ENCODE measurements around the gene PTBP3. TPM values are rescaled to one million over a fixed set of nuclear protein-coding genes. Genes with fewer than 3 reads are reported as not detected.

PTBP3 gene
- total RNA-seq, 1 donor from 2014 or later, result 21.3 TPM

DNA sequence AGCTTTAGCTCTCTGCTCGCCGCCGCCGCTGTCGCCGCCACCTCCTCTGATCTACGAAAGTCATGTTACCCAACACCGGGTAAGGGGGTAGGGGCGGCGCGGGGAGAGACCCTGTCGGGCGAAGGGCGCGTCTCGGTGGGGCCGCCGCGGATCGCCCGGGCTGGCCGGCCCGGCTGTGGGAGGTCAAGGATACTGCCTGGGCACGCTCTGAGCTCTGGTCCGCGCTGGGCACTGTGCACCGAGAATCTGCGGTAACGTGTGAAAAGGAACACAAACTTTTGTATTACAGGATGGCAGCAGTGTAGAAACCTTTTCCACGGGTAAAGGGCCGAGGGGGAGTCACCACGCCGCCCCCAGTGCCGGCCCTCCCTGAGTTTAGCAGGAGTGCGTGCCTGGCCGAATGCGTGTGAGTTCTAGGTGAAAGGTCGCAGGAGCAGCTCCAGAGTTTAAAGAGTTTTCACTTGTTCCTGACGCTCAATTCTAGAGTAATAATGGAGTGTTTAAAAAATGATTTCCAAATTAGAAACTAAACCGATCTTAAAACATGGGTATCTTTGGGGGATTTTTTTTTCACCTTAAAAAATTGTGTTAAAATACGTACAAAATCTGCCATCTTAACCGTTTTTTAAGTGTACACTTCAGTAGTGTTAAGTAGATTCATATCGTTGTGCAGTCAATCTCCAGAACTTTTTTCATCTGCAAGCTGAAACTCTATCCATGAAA is 46.8 kb upstream of the PTBP3 start, which contains the start of gene HSDL2:
TSS of gene HSDL2 (plus strand) at position 7 of the 723 bp plus-strand sequence. CDS start at position 63, 56 bp downstream.
- DNase-seq (ENCODE audit: low spot score in 2 of 2), result peak in 1 of 2 donors; percentile 80
- Histone ChIP-seq H3K27ac (peak within 1 kb of the TSS; percentile 92 to 98), H3K4me1 (peaks cover 0 to 34% of the 10 kb centered on the region in 2 donors), H3K36me3 (no peaks in the 10 kb centered on the region), H3K27me3 (no peaks in the 10 kb centered on the region), H3K9me3 (no peaks in the 10 kb centered on the region), H3K4me3 (peak within 1 kb of the TSS; percentile 89 to 94)
- intact Hi-C loops (cut with DNase I), result loop anchor here (2.0 kb wide), 2 partner anchors 339 to 371 kb away; partner anchors contain the start of genes INIP and SNX30
- TF ChIP-seq, protein P1, sequence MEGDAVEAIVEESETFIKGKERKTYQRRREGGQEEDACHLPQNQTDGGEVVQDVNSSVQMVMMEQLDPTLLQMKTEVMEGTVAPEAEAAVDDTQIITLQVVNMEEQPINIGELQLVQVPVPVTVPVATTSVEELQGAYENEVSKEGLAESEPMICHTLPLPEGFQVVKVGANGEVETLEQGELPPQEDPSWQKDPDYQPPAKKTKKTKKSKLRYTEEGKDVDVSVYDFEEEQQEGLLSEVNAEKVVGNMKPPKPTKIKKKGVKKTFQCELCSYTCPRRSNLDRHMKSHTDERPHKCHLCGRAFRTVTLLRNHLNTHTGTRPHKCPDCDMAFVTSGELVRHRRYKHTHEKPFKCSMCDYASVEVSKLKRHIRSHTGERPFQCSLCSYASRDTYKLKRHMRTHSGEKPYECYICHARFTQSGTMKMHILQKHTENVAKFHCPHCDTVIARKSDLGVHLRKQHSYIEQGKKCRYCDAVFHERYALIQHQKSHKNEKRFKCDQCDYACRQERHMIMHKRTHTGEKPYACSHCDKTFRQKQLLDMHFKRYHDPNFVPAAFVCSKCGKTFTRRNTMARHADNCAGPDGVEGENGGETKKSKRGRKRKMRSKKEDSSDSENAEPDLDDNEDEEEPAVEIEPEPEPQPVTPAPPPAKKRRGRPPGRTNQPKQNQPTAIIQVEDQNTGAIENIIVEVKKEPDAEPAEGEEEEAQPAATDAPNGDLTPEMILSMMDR (IDR thresholded peaks at IDR 0.05), result no peak

DNA sequence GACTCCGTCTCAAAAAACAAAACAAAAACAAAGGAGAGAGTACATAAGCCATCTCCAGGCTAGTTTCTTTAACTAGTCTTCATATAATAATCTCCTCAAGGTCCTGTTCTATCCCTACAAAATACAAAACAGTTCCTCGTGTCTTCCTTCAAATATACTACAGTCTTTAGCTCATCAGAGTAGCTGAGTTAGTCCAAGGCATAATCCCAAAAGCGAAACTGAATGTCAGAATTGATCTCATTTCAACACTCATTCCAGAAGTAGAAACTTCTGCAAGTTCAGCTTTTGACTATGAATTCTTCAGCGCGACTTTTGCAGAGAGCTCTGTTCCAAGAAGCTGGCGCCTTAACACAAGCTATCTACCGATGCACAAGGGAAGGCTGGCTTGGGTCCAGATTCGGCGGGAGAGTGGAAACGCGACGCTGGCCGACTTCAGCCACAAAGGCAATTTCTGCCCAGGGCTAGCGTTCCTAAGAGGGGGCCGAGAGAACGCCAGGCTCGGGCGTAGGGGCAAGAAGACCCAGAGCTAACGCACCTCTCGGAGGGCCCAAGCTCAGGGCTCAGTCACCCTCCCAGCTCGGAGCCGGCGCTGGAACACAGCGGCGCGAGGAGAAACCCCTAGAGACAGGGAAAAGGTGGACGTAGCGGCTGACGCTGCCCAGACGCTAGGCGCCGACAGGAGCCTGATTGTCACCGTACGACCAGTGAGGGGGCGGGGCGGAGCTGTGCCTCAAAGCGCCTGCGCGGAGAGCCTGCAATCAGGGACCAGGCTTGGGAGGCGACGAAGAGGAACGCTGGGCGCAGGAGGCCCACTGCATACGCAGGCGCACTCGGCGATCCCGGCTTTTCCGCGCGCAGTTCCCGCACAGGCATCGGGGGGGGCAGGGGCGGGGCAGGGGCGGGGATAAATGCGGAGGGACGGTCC is 46.0 kb upstream of the PTBP3 start:
- peak; percentile 97 to 100 for DNase-seq (ENCODE audit: low spot score in 2 of 2)
- peak overlapping the region; percentile 92 to 98 for H3K27ac ChIP-seq
- H3K9me3 ChIP-seq, result no peaks in the 10 kb centered on the region
- TF ChIP-seq, protein P1 (IDR thresholded peaks at IDR 0.05), result no peak
- intact Hi-C loops (cut with DNase I), result loop anchor here (1.0 to 10.0 kb wide), 6 partner anchors 46 to 485 kb away; partner anchors contain the start of genes INIP, PTBP3, SNX30 and UGCG
- peak overlapping the region; percentile 89 to 94 for H3K4me3 ChIP-seq
- H3K27me3 ChIP-seq, result no peaks in the 10 kb centered on the region
- no peaks in the 10 kb centered on the region for H3K36me3 ChIP-seq
- peaks cover 0 to 30% of the 10 kb centered on the region in 2 donors for H3K4me1 ChIP-seq

DNA sequence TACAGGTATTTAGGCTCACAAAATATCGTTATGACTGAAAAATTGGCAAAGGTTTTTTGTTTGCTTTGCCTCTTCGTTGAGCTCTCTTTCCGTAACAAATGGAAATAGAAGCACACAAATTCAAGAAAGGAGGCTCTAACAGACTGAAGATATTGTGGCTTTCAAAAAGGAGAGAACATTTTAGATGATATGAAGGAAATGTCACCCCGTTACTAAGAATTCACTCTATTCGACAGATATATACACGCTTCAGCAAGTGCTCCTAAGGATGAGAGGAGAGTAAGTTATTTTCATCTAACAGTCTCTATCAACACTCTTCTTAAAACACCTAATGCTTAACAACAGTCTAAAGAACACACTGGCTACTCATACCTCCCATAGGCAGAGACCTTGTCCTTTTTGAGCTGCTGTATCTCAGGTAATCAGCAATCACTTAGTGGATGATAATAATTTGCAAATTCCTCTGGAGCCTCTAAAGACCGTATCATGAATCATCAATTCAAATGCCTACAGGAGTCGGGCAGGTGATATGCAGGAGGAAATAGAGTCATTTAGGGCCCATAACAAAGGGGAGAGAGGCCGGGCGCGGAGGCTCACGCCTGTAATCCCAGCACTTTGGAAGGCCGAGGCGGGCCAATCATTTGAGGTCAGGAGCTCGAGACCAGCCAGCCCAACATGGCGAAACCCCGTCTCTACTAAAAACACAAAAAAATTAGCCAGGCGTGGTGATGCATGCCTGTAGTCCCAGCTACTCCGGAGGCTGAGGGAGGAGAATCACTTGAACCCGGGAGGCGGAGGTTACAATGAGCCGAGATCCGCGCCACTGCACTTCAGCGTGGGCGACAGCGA is 45.1 kb upstream of the PTBP3 start:
- TF ChIP-seq, protein P1 (IDR thresholded peaks at IDR 0.05), result no peak
- Histone ChIP-seq H3K9me3 (no peaks in the 10 kb centered on the region), H3K27ac (peak overlapping the region; percentile 92 to 98), H3K4me3 (peak overlapping the region; percentile 89 to 94), H3K27me3 (no peaks in the 10 kb centered on the region), H3K36me3 (no peaks in the 10 kb centered on the region), H3K4me1 (peaks cover 0 to 21% of the 10 kb centered on the region in 2 donors)
- DNase-seq (ENCODE audit: low spot score in 2 of 2), result peak in 1 of 2 donors; percentile 63
- intact Hi-C loops (cut with DNase I), result loop anchor here (1.0 to 10.0 kb wide), 4 partner anchors 45 to 484 kb away; partner anchors contain the start of genes PTBP3 and UGCG

DNA sequence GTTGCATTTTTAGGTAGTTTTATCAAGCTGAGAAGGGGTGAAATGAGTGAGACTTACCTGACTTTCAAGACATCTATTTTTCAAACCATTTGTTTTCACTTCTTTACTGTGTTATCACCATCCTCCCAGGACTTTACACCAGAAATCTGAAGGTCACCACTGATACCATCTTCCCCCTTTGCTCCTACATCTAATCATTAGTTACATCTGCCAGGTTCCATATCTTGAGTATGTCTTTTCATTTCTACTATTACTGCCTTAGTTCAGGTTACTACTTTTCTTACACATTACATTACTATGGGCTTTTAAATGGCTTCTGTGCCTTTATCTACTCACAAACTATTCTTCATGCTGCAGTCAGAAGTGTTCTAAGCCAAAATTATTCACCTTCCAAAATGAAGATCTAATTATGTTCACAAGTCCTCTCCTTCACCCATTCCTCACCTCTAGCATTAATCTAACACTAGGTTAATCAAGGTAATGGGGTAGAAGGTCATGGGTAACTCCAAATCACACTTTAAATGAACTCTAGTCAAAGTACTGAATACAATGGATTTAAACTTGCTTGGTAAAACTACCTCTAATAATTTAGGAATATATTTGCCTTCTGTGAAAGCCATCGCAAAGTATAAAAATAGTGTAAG is 44.4 kb upstream of the PTBP3 start:
- Histone ChIP-seq H3K9me3 (no peaks in the 10 kb centered on the region), H3K4me1 (peaks cover 0 to 16% of the 10 kb centered on the region in 2 donors), H3K27me3 (no peaks in the 10 kb centered on the region), H3K4me3 (peak overlapping the region; percentile 89 to 94), H3K36me3 (no peaks in the 10 kb centered on the region), H3K27ac (peak overlapping the region in 1 of 2 donors; percentile 92)
- TF ChIP-seq, protein P1 (IDR thresholded peaks at IDR 0.05), result no peak
- intact Hi-C loops (cut with DNase I), result loop anchor here (2.0 to 10.0 kb wide), 2 partner anchors 69 to 483 kb away; partner anchors contain the start of gene UGCG
- DNase-seq (ENCODE audit: low spot score in 2 of 2), result no peak
